GM04504 (cell line): Measurements from ENCODE around the gene NXF1.
"Not testable (repeated sequence)": the region's sequence is repeated elsewhere in the genome, so short reads cannot be mapped to it uniquely, and the experiment has no call there.

Experiments
- DNase-seq: peaks from one replicate; pipeline ENCODE4 v3.0.0-alpha.2; 2012; ENCODE audit warnings: low read depth

Gene NXF1

DNA sequence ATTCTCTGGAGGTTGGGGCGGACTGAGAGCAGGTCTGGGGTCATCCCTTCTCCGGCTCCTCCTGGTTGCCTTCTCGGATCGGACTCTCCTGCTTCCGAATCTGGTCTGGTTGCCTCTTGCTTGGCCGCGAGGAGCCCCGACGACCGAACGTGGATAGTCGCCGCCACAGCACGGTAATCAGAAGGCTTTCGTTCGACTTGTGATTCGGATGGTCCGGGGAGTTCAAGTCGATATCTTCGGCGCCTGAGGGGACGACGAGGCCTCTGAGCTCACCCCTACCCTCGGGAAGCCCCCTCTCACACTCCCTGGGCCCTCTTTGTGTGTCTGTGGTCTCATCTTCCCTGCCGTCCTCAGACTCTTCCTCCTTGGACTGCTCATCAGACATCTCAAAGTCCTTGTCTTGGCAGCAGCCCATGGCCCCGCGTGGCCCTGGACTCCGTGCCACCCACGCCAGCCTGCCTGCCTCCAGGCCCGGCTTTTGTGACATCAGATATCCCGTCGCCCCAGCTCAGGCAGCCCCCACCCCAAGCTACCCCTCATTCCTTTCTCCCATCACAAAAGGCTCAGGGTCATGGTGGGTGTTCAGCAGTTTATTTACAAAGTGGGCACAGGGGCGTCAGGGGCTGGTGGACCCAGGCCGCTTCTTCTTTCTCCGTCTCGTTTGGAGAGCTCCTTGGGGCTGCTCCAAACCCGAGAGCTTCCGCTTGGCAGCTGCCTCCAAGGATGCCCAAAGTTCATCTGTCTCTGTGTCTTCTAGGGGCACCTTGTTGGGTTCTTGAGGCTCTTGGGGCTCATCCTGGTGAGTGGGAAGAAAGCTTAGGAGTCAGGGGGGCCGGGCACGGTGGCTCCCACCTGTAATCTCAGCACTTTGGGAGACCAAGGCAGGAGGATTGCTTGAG is 27.3 kb upstream of the NXF1 start, which contains the start of gene TEX54:
Gene TEX54, minus strand, starts transcription at position 506 of the 899 bp plus-strand sequence.
- DNase-seq: peak; percentile 27

DNA sequence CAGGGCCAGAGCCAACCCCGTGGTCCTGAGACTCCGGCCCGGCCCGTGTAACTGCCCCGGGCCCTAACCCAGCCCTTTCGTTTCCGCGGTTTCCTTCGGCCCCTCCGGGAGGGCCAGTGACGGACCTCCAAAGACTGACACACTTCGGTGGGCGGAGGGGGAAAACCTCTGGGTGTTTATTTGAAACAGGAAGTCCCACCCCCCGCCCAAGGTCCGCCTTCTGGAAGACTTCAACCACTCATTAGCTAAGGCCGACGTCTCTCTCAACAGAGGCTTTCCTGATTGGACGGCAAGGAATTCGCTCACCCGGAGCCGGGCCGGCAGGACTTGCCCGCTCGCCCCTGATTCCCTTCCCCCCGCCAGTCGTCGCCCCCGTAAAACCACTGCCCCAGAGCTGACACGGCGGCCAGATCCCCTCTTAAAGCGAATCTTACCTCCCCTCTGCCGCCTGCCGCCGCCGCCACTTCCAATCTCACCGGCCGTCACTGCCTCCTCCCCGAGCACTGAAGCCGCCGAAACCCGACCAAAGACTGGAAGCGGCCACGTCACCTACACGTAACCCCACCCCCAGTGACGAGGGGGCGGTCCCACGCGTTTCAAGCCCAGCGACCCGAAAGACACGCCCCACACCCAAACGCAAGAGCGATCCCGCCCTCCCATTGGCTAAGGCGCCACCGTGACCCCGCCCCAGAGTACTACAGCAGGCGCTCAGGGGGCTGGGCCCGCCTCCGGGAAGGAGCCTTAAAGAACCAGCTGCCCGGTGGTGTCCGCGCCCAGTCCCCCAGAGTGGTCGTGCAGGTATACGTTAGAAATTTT is 26.5 kb upstream of the NXF1 start, which contains the start of gene STX5:
Gene STX5, minus strand, starts transcription at position 532 of the 816 bp plus-strand sequence. CDS start 808 bp downstream, outside the sequence.
- peak; percentile 97 for DNase-seq

DNA sequence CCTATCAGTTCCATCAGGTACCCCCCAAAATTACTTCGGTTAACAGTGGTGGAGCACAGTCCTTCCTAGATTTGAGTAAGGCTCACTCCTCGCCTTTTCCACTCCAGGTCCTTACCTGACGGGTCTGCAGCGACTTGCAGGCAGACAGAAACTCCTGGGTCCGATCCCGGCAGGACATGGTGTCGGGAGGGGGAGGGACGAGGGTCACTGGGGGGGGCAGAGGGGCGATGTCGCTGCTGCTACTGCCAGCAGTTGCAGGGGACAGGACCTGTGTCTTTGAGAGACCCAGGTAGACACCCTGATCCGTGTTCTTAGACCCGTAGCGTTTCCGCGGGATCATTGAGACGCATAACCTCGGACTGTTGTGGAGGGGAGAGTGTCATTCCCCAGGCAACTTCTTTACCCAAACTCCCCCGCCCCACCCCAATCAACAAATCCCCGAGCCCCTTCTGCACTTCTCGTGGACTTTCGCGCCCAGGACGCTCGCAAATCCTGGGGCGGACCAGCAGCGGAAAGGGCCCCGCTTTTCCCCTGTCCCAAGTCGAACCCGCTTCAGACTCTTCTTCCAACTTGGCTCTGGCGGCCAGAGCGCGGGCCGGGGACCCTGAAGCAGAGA is 25.8 kb upstream of the NXF1 start:
- DNase-seq: no peak

DNA sequence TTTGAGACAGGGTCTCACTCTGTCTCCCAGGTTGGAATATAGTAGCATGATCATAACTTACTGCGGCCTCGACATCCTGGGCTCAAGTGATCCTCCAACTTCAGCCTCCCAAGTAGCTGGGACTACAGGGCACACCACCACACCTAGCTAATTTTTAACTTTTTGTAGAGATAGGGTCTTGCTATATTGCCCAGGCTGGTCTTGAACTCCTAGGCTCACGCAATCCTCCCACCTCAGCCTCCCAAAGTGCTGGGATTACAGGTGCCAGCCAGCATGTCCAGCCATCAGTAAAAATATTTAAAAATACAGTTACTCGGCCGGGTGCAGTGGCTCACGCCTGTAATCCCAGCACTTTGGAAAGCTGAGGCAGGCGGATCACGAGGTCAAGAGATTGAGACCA is 22.9 kb upstream of the NXF1 start:
- not testable (repeated sequence) for DNase-seq

DNA sequence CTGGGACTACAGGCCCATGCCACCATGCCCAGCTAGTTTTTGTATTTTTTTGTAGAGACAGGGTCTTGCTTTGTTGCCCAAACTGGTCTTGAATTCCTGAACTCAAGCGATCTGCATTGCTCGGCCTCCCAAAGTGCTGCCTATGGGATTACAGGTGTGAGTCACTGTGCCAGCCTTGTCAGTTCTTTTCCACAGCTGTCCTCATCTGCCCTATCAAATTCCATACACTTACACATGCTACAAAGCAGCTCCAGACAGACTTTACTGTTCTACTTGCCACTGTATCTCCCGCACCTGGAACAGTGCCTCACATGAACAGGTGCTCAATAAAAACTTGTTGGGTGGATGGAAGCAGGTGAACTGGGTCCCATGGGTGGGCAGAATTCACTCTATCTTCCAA is 18.4 kb upstream of the NXF1 start:
- no peak for DNase-seq

DNA sequence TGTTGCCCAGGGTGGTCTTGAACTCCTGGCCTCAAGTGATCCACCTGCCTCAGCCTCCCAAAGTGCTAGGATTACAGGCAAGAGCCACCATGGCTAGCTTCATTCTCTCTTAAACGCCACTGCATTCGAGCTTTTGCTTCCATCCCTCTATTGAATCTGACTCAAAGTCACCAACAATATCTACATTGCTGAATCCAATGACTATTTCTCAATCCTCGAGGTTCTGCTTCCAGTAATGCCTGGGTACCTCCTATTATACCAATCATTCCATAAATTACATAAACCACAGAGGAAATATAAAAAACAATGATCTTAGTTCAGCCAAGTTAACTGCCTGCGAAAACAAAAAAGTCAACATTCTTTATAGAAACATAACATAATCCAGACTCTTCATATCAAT is 11.9 kb upstream of the NXF1 start:
- DNase-seq: no peak

DNA sequence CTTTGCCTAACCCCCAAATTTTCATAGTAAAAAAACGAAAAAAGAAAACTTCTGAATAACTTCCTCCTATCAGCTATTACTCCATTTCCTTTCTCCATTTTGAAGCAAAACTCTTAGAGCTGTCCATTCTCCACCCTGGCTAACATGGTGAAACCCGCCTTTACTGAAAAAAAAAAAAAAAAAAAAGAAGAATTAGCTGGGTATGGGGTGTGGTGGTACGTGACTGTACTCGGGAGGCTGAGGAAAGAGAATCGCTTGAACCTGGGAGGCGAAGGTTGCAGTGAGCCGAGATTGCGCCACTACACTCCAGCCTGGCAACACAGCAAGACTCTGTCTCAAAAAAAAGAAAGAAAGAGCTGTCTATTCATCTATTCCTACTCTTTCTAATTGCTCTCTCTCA is 11.3 kb upstream of the NXF1 start:
- no peak for DNase-seq

DNA sequence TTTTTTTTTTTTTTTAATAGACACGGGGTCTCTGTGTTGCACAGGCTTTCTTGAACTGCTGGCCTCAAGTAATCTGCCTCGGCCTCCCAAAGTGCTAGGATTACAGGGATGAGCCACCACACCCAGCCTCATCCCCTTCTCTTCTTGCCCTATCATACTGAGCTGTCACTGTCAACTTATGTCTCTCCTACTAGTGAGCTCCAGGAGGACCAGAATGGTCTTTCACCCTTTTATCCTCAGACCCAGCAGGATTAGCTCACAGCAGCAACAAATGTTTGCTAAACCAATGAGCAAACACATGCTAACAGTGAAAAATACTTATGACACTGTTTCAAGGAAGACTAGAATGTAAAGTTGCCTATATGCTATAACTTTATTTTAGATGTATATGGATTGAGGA is 6.4 kb upstream of the NXF1 start:
- DNase-seq: no peak

DNA sequence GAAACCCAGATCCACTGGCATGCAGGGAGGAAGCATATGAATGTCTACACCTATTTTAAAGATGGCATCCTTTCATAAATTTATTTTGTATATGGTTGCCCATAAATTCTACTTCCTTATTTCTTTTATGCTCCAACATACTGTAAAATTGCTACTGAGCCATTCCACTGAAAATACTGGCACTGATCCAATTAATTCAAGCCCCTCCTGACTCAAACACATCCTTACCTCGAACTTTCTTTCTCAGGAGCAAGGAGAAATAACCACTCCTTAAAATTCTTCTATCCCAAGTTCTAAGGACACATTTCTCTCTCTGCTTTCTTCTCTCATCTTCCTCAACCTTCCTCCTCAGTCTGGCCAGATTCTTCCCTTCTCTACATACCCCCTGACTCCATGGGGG is 5.5 kb upstream of the NXF1 start:
- no peak for DNase-seq

DNA sequence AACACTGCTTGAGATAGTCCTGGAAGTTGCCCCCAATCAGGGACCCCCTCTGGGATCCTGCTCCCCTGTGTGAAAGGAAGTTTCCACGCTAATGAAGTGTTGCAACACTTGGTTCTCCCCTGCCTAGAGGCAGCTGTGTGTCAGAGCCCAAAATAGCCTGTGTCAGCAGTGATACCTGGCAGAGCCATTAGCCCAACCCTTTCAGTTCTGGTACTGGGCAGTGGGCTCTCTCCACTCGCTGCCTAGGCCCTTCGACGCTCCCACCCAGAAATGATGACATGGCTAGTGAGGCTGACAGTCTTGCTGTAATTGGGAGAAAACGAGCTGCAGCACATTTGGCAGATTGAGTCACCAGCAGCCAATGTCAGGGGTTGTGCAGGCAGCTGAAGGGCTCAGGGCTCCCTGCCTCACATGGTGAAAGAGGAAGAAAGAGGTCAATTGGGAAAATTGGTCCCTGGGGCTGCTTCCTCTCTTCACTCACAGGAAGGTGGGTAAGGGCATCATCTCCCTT is 1.4 kb upstream of the NXF1 start:
- no peak for DNase-seq

DNA sequence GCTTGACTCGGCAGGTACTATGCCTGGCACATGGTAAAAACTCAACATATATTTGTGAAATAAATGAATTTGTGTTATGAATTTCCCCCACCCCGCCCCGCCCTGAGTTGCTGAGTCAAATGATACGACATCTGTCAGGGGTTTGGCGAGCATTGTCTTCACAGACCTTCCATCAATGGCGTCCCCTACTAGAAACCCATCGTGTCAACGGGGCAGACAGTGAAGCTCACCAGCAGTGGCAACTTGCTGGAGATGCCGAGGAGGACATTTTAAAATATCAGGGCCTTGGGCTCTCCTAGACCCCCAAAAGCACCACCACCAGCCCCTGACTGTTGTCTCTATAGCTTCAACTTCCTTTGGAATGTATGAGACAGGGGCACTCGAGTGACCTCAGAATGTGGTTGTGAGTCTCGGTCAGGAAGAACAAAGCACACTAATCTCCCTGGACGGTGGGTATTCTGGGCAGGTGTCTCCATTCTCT is 761 bp upstream of the NXF1 start:
- no peak for DNase-seq

DNA sequence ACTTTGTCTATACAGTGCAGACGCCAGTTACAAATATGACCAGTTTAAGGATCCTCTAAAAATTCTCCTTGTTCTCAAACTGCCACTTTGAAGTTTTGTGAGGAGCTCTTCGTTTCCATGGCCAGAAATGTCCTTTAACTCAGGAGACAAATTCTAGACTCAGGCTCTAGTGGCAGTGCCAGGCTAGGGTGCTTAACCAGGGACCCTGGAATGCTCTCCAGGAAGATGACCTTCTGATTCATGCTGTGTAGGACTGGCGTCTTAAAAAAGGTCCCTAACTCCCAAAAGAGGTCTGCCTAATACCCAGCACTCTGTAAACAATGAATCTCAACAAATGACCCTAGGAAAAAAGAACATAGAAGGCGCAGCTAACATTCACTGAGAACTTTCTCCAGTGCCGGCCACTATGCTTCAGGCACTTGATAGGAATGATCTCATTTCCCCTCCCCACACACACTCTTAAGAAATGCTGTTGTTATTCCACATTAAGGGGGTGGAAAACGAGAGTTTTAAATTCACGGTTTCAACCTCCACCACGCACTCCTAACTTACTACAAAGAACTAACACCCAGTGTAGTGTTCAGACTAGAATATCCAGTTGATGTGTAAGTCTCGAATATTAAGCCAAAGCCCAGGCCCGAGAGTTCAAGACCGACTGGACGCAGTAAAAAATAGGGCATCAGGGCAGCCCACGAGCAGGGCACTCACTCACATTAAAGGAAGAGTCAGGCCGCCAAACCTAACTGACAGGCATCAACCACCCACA is 747 bp downstream of the NXF1 start:
- peak; percentile 19 for DNase-seq

DNA sequence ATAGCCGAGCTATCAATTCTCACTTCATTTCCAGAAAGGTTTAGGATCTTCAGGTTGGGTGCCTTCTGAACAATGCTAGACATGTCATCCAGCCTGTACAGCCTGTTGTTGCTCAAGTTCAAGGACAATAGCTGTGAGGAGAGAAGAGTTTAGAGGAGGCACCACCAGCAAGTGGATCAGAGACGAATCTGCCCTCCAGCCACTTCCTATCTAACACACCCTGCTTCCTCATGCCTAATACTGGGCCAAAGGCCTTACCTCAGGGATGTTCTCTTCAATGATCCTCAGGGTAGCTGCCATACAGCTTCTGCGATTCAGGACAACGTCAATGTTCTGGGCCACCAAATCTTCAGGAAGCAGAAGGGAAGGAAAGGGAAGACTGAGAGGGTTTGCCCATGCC is 4.2 kb downstream of the NXF1 start:
- no peak for DNase-seq

DNA sequence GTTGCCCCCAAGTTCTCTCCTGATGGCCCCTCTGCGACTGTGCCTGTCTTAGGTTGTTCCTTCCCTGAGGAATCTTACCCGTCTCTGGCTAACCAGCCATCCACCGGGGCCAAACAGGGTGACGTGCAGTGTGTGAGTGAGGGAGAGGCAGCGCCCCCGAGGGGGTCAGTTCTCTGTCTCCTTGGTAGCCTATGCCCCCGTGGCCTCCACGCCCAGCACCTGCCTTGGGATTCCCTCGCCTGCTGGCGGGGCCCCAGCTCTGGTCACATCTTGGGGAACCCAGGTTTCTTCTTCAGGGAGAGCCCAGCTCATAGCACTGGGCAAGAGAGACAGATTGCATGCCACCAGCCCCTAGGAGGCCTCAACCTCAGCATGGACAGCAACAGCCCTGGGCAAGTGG is 5.8 kb downstream of the NXF1 start:
- DNase-seq: no peak

DNA sequence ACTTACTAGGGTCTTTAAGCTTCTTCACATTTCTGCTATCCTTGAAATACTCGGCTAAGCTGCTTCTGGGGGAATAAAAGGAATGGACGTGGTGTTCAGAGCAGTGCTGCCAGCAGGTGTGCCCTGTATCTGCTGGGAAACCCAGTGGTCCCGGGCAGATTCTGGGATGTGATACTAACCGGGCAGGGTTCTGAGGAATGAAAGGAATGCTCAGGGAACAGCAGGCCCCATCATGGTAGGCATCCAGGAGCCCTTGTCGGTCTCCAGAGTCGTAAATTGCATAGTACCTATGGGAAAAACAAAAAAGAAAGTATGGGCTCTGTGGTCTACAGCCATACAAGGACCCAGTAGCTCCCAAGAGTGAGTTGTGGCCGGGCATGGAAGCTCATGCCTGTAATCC is 9.0 kb downstream of the NXF1 start:
- no peak for DNase-seq

DNA sequence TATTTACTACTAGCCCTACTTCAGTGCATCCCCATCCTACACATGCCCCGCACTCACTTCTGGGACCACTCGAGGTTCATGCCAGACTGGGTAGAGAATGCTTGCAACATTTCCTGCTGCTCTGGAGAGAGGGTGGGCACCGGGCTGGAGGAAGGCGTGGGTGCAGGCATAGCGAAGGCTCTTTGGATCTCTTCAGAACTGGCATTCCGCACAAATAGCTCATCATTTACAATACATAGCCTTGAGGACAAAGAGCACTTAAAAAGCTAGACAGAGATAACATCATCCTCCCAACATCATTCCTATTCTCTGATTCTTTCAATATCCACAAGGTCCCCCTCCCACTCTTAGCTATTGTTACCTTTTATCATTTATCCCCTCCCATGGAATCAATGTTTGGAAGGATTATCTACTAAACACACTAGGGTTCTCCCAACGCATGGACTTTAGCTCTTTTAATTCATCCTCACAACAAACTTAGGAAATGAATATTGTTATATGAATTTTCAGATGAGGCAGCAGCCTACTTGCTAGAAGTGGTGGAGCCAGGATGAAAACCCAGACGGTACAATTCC is 11.0 kb downstream of the NXF1 start:
- no peak for DNase-seq

DNA sequence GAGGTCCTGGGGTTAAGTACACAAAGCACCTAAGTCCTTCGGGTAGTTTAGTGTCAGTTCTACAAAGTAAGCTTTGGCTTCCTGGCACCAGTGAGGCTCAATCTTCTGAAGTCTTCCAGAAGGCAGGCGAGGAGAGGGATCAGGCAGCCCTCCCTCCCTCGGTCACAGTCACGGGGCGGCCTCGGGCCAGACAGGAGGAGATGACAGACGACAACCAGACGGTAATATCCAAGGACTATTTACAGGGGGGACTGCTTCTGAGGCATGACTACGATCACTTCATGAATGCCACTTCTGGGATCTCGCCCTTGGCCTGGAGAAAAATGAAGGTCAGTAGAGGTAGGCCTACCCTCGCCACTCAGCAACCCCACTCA is 13.1 kb downstream of the NXF1 start:
- no peak for DNase-seq

DNA sequence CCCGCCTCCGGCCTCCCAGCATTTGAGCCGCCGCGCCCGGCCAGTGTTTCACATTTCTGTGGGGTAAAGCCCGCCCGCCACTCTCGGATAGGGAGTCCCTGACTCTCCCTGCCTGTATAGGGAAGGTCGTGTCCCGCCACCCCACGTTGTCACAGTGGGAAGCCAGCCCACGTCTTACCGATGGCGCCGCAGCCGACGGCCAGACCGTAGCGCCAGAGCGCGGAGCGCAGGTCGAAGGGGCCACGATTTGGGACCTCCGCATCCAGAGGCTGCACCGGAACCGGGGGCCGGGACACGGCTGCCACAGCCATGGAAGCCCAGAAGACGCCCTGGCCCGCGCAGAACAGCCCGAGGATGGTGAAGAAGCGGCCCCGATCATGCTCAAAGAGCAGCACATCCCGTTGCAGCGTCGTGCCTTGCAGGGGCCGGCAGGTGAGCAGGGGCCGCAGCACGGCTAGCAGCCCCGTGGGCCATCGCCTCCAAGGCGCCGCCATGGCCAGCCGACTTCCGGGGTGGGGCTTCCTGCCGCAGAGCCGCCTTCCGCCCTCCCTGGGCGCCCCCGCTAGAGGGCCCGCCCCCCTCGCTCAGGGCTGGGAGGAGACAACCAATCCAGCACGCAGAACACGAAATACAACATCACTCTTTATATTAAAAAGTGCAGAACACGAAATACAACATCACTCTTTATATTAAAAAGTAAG is 13.6 kb downstream of the NXF1 start, which contains the start of gene TMEM223:
Gene TMEM223, minus strand, starts transcription at position 506 of the 701 bp plus-strand sequence. Its CDS starts 12 bp downstream, at position 494.
- peak; percentile 54 for DNase-seq

DNA sequence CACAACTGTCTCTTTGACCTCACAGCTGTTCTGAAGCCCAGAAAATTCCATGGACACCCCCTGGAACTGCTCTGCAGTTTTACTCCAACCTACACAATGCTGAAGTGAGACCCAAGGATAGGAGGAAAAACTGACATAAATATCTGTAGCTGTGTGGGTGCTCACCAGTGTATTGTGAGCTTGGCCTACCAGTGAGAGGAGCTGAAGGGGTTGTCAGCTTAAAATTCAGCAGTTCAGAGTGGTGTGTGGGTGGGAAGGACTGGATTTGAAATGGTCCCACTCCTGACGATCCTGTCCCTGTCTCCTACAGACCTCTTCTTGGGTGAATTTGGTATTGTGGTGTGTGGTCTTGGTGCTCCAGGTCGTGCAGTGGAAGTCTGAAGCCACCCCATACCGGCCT is 15.7 kb downstream of the NXF1 start:
- DNase-seq: no peak

DNA sequence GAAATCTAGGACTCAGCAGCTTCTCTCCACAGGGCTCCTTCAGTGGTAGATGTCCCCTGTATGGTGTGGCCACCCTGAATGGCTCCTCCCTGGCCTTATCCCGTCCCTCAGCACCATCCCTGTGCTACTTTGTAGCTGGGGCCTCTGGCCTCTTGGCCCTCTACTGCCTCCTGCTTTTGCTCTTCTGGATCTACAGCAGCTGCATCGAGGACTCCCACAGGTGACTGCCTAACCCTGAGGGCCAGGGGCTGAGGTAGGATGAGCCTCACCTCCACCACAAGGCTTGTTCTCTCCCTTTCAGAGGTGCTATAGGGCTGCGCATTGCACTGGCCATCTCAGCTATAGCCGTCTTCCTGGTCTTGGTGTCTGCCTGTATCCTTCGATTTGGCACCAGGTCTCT is 16.2 kb downstream of the NXF1 start:
- DNase-seq: no peak
